SU-DHL-6 (cell line): ENCODE measurements around the gene PRDM12.

Source experiments
- H2AFZ ChIP-seq: fragments of 200-600 bp; sonication (generic); 2 replicates; pipeline ENCODE4 v1.6.1; 2014; ENCODE audit warnings: low read depth, mild to moderate bottlenecking, moderate library complexity, mixed read lengths, antibody characterized with exemption, low read length; ENCODE audit not compliant: severe bottlenecking
- H3F3A ChIP-seq: fragments of 200-600 bp; shearing (Covaris generic); 2 replicates; pipeline ENCODE4 v1.6.0; 2016; ENCODE audit warnings: antibody characterized with exemption, mild to moderate bottlenecking; ENCODE audit not compliant: insufficient read depth
- H3K27ac ChIP-seq: fragments of 200-600 bp; sonication (generic); 2 replicates; pipeline ENCODE4 v1.5.1; 2016; ENCODE audit warnings: low read depth, mild to moderate bottlenecking, low read length, moderate library complexity, mixed read lengths
- H3K27me3 ChIP-seq: fragments of 200-600 bp; sonication (generic), shearing (Covaris generic); 2 replicates; pipeline ENCODE4 v1.6.0; 2014; ENCODE audit warnings: mild to moderate bottlenecking, low read length
- H3K36me3 ChIP-seq: fragments of 200-600 bp; sonication (generic); 2 replicates; pipeline ENCODE4 v1.6.1; 2014; ENCODE audit warnings: mild to moderate bottlenecking, low read length, mixed read lengths
- H3K4me2 ChIP-seq: fragments of 300-600, 200-600 bp; shearing (Covaris generic), sonication (generic); 2 replicates; pipeline ENCODE4 v1.6.0; 2014; ENCODE audit warnings: low read length, low read depth, mild to moderate bottlenecking; ENCODE audit not compliant: poor library complexity, severe bottlenecking
- H3K4me3 ChIP-seq: fragments of 200-600 bp; sonication (generic); 2 replicates; pipeline ENCODE4 v1.5.1; 2014; ENCODE audit warnings: antibody characterized with exemption, low read length, mild to moderate bottlenecking, mixed read lengths; ENCODE audit not compliant: insufficient read depth, poor library complexity, severe bottlenecking
- H3K79me2 ChIP-seq: fragments of 200-600 bp; sonication (generic); 2 replicates; pipeline ENCODE4 v1.6.1; 2014; ENCODE audit warnings: mild to moderate bottlenecking, low read length, moderate library complexity; ENCODE audit not compliant: insufficient read depth
- H3K9ac ChIP-seq: fragments of 200-600 bp; sonication (generic); 2 replicates; pipeline ENCODE4 v1.7.0; 2014; ENCODE audit warnings: mild to moderate bottlenecking, low read length
- H3K9me2 ChIP-seq: fragments of 200-600 bp; sonication (generic); replicated peaks from 2 replicates; pipeline ENCODE4 v1.6.1; 2014; ENCODE audit warnings: low read length; ENCODE audit not compliant: insufficient read depth
- H3K9me3 ChIP-seq: fragments of 200-600 bp; sonication (generic); 2 replicates; pipeline ENCODE4 v1.6.1; 2014; ENCODE audit warnings: low read length, mixed read lengths; ENCODE audit not compliant: insufficient read depth
- H4K20me1 ChIP-seq: fragments of 200-600 bp; sonication (generic); 2 replicates; pipeline ENCODE4 v1.6.1; 2014; ENCODE audit warnings: low read depth, mild to moderate bottlenecking, antibody characterized with exemption, low read length, moderate library complexity, mixed read lengths
- EZH2phosphoT487 ChIP-seq: fragments of 200-600 bp; sonication (generic), shearing (Covaris generic); conservative IDR thresholded peaks from 2 replicates; pipeline ENCODE4 v1.6.1; 2018; ENCODE audit warnings: mild to moderate bottlenecking, antibody characterized with exemption, low read length, moderate library complexity, mixed read lengths
- TF ChIP-seq, protein P1 (sequence below): fragments of 200-600 bp; sonication (generic); IDR thresholded peaks from one replicate; pipeline ENCODE4 v1.5.1; 2017; ENCODE audit warnings: antibody characterized with exemption, mild to moderate bottlenecking, low read length, moderate library complexity; ENCODE audit not compliant: insufficient read depth, poor library complexity, severe bottlenecking

The PRDM12 gene

GRCh38 chr9:130710822-130711352 lies 46.5 kb downstream of the PRDM12 start:
- Histone ChIP-seq H3K4me3 (no peak overlapping the region), H3K4me2 (no peak overlapping the region), H3K36me3 (no peaks in the 10 kb centered on the region), H3K79me2 (no peaks in the 10 kb centered on the region), H3K27ac (no peak overlapping the region), H4K20me1 (no peaks in the 10 kb centered on the region), H2AFZ (no peak overlapping the region), H3F3A (peaks cover 24% of the 10 kb centered on the region), H3K9ac (no peak overlapping the region), H3K9me3 (no peaks in the 10 kb centered on the region), H3K9me2 (no peaks in the 10 kb centered on the region), H3K27me3 (no peaks in the 10 kb centered on the region)
- TF ChIP-seq, protein P1, sequence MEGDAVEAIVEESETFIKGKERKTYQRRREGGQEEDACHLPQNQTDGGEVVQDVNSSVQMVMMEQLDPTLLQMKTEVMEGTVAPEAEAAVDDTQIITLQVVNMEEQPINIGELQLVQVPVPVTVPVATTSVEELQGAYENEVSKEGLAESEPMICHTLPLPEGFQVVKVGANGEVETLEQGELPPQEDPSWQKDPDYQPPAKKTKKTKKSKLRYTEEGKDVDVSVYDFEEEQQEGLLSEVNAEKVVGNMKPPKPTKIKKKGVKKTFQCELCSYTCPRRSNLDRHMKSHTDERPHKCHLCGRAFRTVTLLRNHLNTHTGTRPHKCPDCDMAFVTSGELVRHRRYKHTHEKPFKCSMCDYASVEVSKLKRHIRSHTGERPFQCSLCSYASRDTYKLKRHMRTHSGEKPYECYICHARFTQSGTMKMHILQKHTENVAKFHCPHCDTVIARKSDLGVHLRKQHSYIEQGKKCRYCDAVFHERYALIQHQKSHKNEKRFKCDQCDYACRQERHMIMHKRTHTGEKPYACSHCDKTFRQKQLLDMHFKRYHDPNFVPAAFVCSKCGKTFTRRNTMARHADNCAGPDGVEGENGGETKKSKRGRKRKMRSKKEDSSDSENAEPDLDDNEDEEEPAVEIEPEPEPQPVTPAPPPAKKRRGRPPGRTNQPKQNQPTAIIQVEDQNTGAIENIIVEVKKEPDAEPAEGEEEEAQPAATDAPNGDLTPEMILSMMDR = no peak
- TF ChIP-seq EZH2phosphoT487 = no peak

- H3K36me3 ChIP-seq = no peaks in the 10 kb centered on the region
- H3K79me2 ChIP-seq = no peaks in the 10 kb centered on the region
- no peak overlapping the region for H3K9ac ChIP-seq
- H3K9me3 ChIP-seq = no peaks in the 10 kb centered on the region
- H3K27ac ChIP-seq = no peak overlapping the region
- H3K27me3 ChIP-seq = no peaks in the 10 kb centered on the region
- no peaks in the 10 kb centered on the region for H4K20me1 ChIP-seq
- no peak overlapping the region for H3K4me3 ChIP-seq
- no peak overlapping the region for H3K4me2 ChIP-seq
- TF ChIP-seq, protein P1 = no peak
- no peak for TF ChIP-seq EZH2phosphoT487
- no peak overlapping the region for H2AFZ ChIP-seq
- H3K9me2 ChIP-seq = no peaks in the 10 kb centered on the region
- H3F3A ChIP-seq = peaks cover 19% of the 10 kb centered on the region
These were observed 47.1 kb downstream of the PRDM12 start for GRCh38 chr9:130711469-130711868.

DNA sequence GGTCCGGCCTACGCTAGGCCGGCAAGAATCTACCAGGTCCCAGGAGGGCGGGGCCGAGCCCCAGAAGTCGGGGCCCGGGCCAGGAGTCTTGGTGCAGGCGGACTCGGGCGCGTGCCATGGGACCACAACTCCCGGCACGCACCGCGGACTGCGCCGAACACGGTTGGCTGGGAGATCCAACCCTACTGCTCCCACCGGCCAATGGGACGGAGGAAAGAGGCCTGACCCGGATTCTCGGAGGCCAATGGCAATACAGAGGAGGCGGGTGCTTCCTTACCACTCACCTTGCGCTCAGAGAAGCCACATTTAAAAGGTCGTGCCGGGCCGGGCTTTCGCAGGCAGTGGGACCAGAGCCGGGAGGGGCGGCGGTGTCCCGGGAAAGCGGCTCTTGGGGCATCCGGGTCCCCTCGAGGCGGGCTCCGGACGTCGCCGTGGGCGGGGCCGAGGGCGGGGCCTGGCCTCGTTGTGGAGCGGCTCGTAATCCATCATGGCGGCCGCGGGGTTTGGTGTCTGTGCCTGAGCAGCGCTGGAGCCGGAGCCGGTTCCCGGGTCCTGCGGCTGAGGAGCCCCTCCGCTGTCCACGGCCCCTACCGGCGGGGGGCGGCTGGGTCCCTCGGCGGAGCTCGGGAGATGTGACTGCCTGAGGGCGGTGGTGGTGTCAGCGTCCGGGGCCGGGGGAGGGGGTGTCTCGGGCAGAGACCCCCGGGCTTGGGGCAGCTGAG lies 48.3 kb downstream of the PRDM12 start:
- no peaks in the 10 kb centered on the region for H4K20me1 ChIP-seq
- H3K36me3 ChIP-seq = no peaks in the 10 kb centered on the region
- H3K4me2 ChIP-seq = peak overlapping the region; percentile 66
- peak overlapping the region; percentile 80 for H2AFZ ChIP-seq
- no peaks in the 10 kb centered on the region for H3K79me2 ChIP-seq
- no peaks in the 10 kb centered on the region for H3K27me3 ChIP-seq
- no peak for TF ChIP-seq EZH2phosphoT487
- TF ChIP-seq, protein P1 = no peak
- no peaks in the 10 kb centered on the region for H3K9me3 ChIP-seq
- H3K9me2 ChIP-seq = no peaks in the 10 kb centered on the region
- H3K27ac ChIP-seq = peak overlapping the region; percentile 84
- peak overlapping the region; percentile 71 for H3K4me3 ChIP-seq
- H3K9ac ChIP-seq = peak overlapping the region; percentile 75
- peaks cover 8% of the 10 kb centered on the region; the same call in 1 of the 2 replicates for H3F3A ChIP-seq
